HCT116 (cell line): ENCODE results near the gene ATL2. TPM values are rescaled to one million over a fixed set of nuclear protein-coding genes. Genes with fewer than 3 reads are reported as not detected.

Experiments used
- ATAC-seq: fragments of 200-7000 bp; cut with Tn5 transposase; 2 replicates; pipeline ENCODE4 v1.9.1; 2020; ENCODE audit warnings: mild to moderate bottlenecking, moderate library complexity
- BruUV-seq: library from RNA; stranded (reverse); fragments of 400-500 nt; replicated peaks from 2 replicates; lab custom pipeline; 2021; lab: Mats Ljungman, UMichigan
- CTCF ChIA-PET: fragments of 300-600 bp; sonication (Branson Sonifier 250); formaldehyde crosslinking; loops from one replicate; lab custom pipeline; 2021; ENCODE audit warnings: antibody characterized with exemption; lab: Charles Lee
- POLR2A ChIA-PET: fragments of 300-600, 350-600 bp; sonication (Branson Sonifier 250); formaldehyde crosslinking; loops from one replicate; lab custom pipeline; 2021; ENCODE audit warnings: antibody characterized with exemption; lab: Charles Lee
- RAD21 ChIA-PET, 2 experiments: fragments of 300-600 bp; sonication (Branson Sonifier 250); formaldehyde crosslinking; loops; one replicate each; lab custom pipeline; 2023; ENCODE audit warnings: low total read pairs in 2 of 2; ENCODE audit not compliant: uncharacterized antibody in 2 of 2, unreplicated experiment in 2 of 2, low non-redundant PET in 1 of 2; lab: Charles Lee
- DNase-seq: peaks from one replicate; pipeline ENCODE4 v3.0.0-alpha.2; 2010; ENCODE audit warnings: low read depth, low spot score
- H2AFZ ChIP-seq: fragments of 200-600 bp; shearing (Covaris generic), sonication (generic); 2 replicates; pipeline ENCODE4 v1.6.1; 2017; ENCODE audit warnings: low read depth, mixed run types, mixed read lengths, antibody characterized with exemption, low read length; ENCODE audit not compliant: poor library complexity, severe bottlenecking
- H3K27ac ChIP-seq: 2 replicates; pipeline ENCODE4 v1.5.1; 2012; ENCODE audit warnings: low read depth, low read length
- H3K27me3 ChIP-seq: fragments of 200-600 bp; sonication (generic); 2 replicates; pipeline ENCODE4 v1.6.1; 2016; ENCODE audit warnings: mixed run types, low read length, mixed read lengths; ENCODE audit not compliant: insufficient read depth
- H3K36me3 ChIP-seq, 2 experiments: fragments of 200-500 bp in 1 of 2; fragments of 200-600 bp in 1 of 2; sonication (Bioruptor generic) in 1 of 2; sonication (generic) in 1 of 2; 2 replicates each; pipeline versions ENCODE4 v1.5.1 to v1.6.1; 2014 to 2016; ENCODE audit warnings: low read length in 2 of 2, inconsistent platforms in 1 of 2, mixed read lengths in 1 of 2, mixed run types in 1 of 2; ENCODE audit not compliant: insufficient read depth in 2 of 2, control insufficient read depth in 1 of 2
- H3K4me1 ChIP-seq, 2 experiments: fragments of 200-600 bp in 1 of 2; sonication (generic) in 1 of 2; 2 replicates each; pipeline versions ENCODE4 v1.5.1 to v1.6.1; 2012 to 2017; ENCODE audit warnings: low read length in 2 of 2, inconsistent platforms in 1 of 2, mild to moderate bottlenecking in 1 of 2, mixed read lengths in 1 of 2, mixed run types in 1 of 2, moderate library complexity in 1 of 2; ENCODE audit not compliant: insufficient read depth in 2 of 2, control insufficient read depth in 1 of 2
- H3K4me2 ChIP-seq: fragments of 200-600 bp; sonication (generic); 2 replicates; pipeline ENCODE4 v1.6.1; 2017; ENCODE audit warnings: mixed run types, low read length, mixed read lengths
- H3K4me3 ChIP-seq, 2 experiments: fragments of 200-600 bp in 1 of 2; sonication (generic) in 1 of 2; replicated peaks in 1 of 2; 2 replicates each; pipeline ENCODE4 v1.5.1; 2011 to 2016; ENCODE audit warnings: low read length in 2 of 2, control low read depth in 1 of 2, low read depth in 1 of 2, mild to moderate bottlenecking in 1 of 2, mixed read lengths in 1 of 2, mixed run types in 1 of 2
- H3K79me2 ChIP-seq: fragments of 200-600 bp; sonication (generic); 2 replicates; pipeline ENCODE4 v1.6.1; 2017; ENCODE audit warnings: mild to moderate bottlenecking, mixed run types, low read length, moderate library complexity, mixed read lengths; ENCODE audit not compliant: insufficient read depth
- H3K9ac ChIP-seq: fragments of 200-600 bp; sonication (generic); 2 replicates; pipeline ENCODE4 v1.6.1; 2016; ENCODE audit warnings: low read length, mixed read lengths
- H3K9me2 ChIP-seq: fragments of 200-600 bp; sonication (generic), shearing (Covaris generic); 2 replicates; pipeline ENCODE4 v1.6.1; 2017; ENCODE audit warnings: mixed run types, mild to moderate bottlenecking, moderate library complexity; ENCODE audit not compliant: insufficient read depth
- H3K9me3 ChIP-seq, 2 experiments: fragments of 200-500 bp in 1 of 2; fragments of 200-600 bp in 1 of 2; sonication (Bioruptor generic) in 1 of 2; sonication (generic) in 1 of 2; 2 replicates each; pipeline ENCODE4 v1.6.1; 2014 to 2017; ENCODE audit warnings: low read length in 2 of 2, mixed read lengths in 2 of 2, inconsistent platforms in 1 of 2, low read depth in 1 of 2, mild to moderate bottlenecking in 1 of 2, mixed run types in 1 of 2, moderate library complexity in 1 of 2; ENCODE audit not compliant: control insufficient read depth in 1 of 2, insufficient read depth in 1 of 2
- H4K20me1 ChIP-seq: fragments of 200-600 bp; sonication (generic), shearing (Covaris generic); 2 replicates; pipeline ENCODE4 v1.6.1; 2017; ENCODE audit warnings: mixed run types, mild to moderate bottlenecking, moderate library complexity; ENCODE audit not compliant: insufficient read depth
- CBX3 ChIP-seq: IDR thresholded peaks from 2 replicates; pipeline ENCODE4 v1.6.1; 2012; ENCODE audit warnings: low read depth
- CEBPB ChIP-seq: IDR thresholded peaks from 2 replicates; pipeline ENCODE4 v1.6.1; 2012; ENCODE audit warnings: low read depth
- EGR1 ChIP-seq: IDR thresholded peaks from 2 replicates; pipeline ENCODE4 v1.6.1; 2012; ENCODE audit warnings: low read depth
- ELF1 ChIP-seq: IDR thresholded peaks from 2 replicates; pipeline ENCODE4 v1.6.1; 2012; ENCODE audit warnings: low read depth, borderline replicate concordance
- EZH2 ChIP-seq: fragments of 200-600 bp; sonication (generic); IDR thresholded peaks from 2 replicates; pipeline ENCODE4 v1.6.1; 2017; ENCODE audit warnings: antibody characterized with exemption, mixed run types
- FOSL1 ChIP-seq: IDR thresholded peaks from 2 replicates; pipeline ENCODE4 v1.6.1; 2012; ENCODE audit warnings: low read depth
- JUND ChIP-seq: IDR thresholded peaks from 2 replicates; pipeline ENCODE4 v1.6.1; 2012
- POLR2AphosphoS5 ChIP-seq: IDR thresholded peaks from 2 replicates; pipeline ENCODE4 v1.6.1; 2011; ENCODE audit warnings: mild to moderate bottlenecking, low read depth, low read length, moderate library complexity
- RAD21 ChIP-seq: IDR thresholded peaks from 2 replicates; pipeline ENCODE4 v1.6.1; 2012; ENCODE audit warnings: low read depth, mild to moderate bottlenecking
- SIN3A ChIP-seq: IDR thresholded peaks from 2 replicates; pipeline ENCODE4 v1.6.1; 2012; ENCODE audit warnings: low read depth
- SRF ChIP-seq: IDR thresholded peaks from 2 replicates; pipeline ENCODE4 v1.6.1; 2012; ENCODE audit warnings: low read depth
- TCF7L2 ChIP-seq: IDR thresholded peaks from 2 replicates; pipeline ENCODE4 v1.7.0; 2011; ENCODE audit warnings: borderline replicate concordance, inconsistent platforms; ENCODE audit not compliant: insufficient read depth, insufficient read length; ENCODE audit errors: extremely low read depth
- YY1 ChIP-seq: IDR thresholded peaks from 2 replicates; pipeline ENCODE4 v1.6.1; 2011; ENCODE audit warnings: low read length, low read depth, moderate library complexity, mild to moderate bottlenecking; ENCODE audit not compliant: insufficient replicate concordance; ENCODE audit errors: extremely low read depth
- ZFX ChIP-seq: fragments of 450-650 bp; IDR thresholded peaks from 2 replicates; pipeline ENCODE4 v1.6.1; 2017
- ZNF274 ChIP-seq: fragments of 200-500 bp; sonication (Bioruptor generic); IDR thresholded peaks from 2 replicates; pipeline ENCODE4 v1.6.1; 2014; ENCODE audit warnings: mild to moderate bottlenecking, low read depth, low read length, inconsistent platforms
- intact Hi-C: fragments of 100-400 bp; cut with micrococcal nuclease; formaldehyde crosslinking; loops from 2 replicates; pipeline ENCODE4 v1.10.0; 2022
- total RNA-seq: library from RNA; stranded (reverse); gene quantifications from one replicate; pipeline ENCODE4 v1.2.1, GENCODE V29; 2021; ENCODE audit not compliant: unreplicated experiment
- TF ChIP-seq, protein P1 (sequence below): IDR thresholded peaks from 2 replicates; pipeline ENCODE4 v1.6.1; 2011; ENCODE audit warnings: mild to moderate bottlenecking, low read length, moderate library complexity; ENCODE audit not compliant: insufficient replicate concordance; ENCODE audit errors: extremely low read depth
- TF ChIP-seq, protein P2 (sequence below), 3 experiments: fragments of 200-600 bp in 1 of 3; sonication (generic) in 1 of 3; IDR thresholded peaks in 2 of 3; conservative IDR thresholded peaks in 1 of 3; 2 replicates each; pipeline ENCODE4 v1.5.1; 2012 to 2017; ENCODE audit warnings: low read depth in 2 of 3, low read length in 2 of 3, antibody characterized with exemption in 1 of 3, borderline replicate concordance in 1 of 3, control low read depth in 1 of 3, mild to moderate bottlenecking in 1 of 3, mixed read lengths in 1 of 3, mixed run types in 1 of 3, moderate library complexity in 1 of 3; ENCODE audit not compliant: insufficient read depth in 1 of 3
- TF ChIP-seq, protein P3 (sequence below): IDR thresholded peaks from 2 replicates; pipeline ENCODE4 v1.6.1; 2012; ENCODE audit warnings: low read depth
- TF ChIP-seq, protein P4 (sequence below): IDR thresholded peaks from 2 replicates; pipeline ENCODE4 v1.6.1; 2012

Gene ATL2
- total RNA-seq, 1 experiment from 2014 or later: 80.7 TPM

DNA sequence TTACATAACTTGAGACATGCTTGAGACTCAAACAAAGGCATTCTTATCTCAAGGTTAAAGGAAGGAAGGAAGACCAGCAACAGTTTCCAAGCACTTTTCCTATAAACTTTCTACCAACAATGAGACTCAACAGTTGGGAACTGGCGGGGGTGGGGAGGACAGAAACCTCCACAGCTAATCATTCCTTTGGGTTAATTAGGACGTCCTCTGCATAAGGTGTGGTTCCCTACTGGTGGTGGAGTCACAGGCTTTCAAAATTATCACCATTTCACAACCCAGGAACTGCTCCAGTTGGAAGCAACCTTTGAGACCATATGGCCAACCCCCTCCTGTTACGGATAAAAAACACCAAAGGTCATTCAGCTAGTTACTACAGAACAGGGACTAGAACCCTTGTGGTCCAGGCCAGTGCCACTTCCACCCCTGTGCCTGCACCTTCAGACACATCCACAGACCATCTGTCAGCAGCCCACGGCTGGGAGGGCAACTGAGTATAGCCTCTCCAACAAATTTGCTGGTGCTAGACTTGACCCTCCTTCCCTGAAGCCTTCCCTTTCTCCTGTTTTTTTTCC lies 30.1 kb upstream of the ATL2 start:
- Histone ChIP-seq H3K79me2 (no peaks in the 10 kb centered on the region), H3K9ac (no peak overlapping the region), H3K4me3 (no peak overlapping the region), H3K4me2 (no peak overlapping the region), H2AFZ (no peak overlapping the region), H3K4me1 (no peaks in the 10 kb centered on the region), H4K20me1 (no peaks in the 10 kb centered on the region), H3K27ac (no peak overlapping the region), H3K27me3 (no peaks in the 10 kb centered on the region), H3K9me3 (peaks cover 0 to 3% of the 10 kb centered on the region in 2 experiments; a peak in 1 of 4 replicates), H3K36me3 (no peaks in the 10 kb centered on the region), H3K9me2 (no peaks in the 10 kb centered on the region)
- TF ChIP-seq JUND (no peak), ZFX (no peak), EZH2 (no peak), EGR1 (no peak), CBX3 (no peak), ELF1 (no peak), TCF7L2 (no peak), POLR2AphosphoS5 (no peak), ZNF274 (no peak), YY1 (no peak), CEBPB (no peak), SIN3A (no peak), FOSL1 (no peak), RAD21 (no peak), SRF (no peak)
- TF ChIP-seq, protein P1, sequence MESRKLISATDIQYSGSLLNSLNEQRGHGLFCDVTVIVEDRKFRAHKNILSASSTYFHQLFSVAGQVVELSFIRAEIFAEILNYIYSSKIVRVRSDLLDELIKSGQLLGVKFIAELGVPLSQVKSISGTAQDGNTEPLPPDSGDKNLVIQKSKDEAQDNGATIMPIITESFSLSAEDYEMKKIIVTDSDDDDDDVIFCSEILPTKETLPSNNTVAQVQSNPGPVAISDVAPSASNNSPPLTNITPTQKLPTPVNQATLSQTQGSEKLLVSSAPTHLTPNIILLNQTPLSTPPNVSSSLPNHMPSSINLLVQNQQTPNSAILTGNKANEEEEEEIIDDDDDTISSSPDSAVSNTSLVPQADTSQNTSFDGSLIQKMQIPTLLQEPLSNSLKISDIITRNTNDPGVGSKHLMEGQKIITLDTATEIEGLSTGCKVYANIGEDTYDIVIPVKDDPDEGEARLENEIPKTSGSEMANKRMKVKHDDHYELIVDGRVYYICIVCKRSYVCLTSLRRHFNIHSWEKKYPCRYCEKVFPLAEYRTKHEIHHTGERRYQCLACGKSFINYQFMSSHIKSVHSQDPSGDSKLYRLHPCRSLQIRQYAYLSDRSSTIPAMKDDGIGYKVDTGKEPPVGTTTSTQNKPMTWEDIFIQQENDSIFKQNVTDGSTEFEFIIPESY: no peak
- TF ChIP-seq, protein P2, sequence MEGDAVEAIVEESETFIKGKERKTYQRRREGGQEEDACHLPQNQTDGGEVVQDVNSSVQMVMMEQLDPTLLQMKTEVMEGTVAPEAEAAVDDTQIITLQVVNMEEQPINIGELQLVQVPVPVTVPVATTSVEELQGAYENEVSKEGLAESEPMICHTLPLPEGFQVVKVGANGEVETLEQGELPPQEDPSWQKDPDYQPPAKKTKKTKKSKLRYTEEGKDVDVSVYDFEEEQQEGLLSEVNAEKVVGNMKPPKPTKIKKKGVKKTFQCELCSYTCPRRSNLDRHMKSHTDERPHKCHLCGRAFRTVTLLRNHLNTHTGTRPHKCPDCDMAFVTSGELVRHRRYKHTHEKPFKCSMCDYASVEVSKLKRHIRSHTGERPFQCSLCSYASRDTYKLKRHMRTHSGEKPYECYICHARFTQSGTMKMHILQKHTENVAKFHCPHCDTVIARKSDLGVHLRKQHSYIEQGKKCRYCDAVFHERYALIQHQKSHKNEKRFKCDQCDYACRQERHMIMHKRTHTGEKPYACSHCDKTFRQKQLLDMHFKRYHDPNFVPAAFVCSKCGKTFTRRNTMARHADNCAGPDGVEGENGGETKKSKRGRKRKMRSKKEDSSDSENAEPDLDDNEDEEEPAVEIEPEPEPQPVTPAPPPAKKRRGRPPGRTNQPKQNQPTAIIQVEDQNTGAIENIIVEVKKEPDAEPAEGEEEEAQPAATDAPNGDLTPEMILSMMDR (IDR thresholded peaks at IDR 0.05 in 2 of 3, conservative IDR thresholded peaks at IDR 0.05 in 1 of 3; ENCODE audit: borderline replicate concordance in 1 of 3, insufficient read depth in 1 of 3, low read depth in 2 of 3, low read length in 2 of 3): no peak
- TF ChIP-seq, protein P3, sequence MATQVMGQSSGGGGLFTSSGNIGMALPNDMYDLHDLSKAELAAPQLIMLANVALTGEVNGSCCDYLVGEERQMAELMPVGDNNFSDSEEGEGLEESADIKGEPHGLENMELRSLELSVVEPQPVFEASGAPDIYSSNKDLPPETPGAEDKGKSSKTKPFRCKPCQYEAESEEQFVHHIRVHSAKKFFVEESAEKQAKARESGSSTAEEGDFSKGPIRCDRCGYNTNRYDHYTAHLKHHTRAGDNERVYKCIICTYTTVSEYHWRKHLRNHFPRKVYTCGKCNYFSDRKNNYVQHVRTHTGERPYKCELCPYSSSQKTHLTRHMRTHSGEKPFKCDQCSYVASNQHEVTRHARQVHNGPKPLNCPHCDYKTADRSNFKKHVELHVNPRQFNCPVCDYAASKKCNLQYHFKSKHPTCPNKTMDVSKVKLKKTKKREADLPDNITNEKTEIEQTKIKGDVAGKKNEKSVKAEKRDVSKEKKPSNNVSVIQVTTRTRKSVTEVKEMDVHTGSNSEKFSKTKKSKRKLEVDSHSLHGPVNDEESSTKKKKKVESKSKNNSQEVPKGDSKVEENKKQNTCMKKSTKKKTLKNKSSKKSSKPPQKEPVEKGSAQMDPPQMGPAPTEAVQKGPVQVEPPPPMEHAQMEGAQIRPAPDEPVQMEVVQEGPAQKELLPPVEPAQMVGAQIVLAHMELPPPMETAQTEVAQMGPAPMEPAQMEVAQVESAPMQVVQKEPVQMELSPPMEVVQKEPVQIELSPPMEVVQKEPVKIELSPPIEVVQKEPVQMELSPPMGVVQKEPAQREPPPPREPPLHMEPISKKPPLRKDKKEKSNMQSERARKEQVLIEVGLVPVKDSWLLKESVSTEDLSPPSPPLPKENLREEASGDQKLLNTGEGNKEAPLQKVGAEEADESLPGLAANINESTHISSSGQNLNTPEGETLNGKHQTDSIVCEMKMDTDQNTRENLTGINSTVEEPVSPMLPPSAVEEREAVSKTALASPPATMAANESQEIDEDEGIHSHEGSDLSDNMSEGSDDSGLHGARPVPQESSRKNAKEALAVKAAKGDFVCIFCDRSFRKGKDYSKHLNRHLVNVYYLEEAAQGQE: no peak
- TF ChIP-seq, protein P4, sequence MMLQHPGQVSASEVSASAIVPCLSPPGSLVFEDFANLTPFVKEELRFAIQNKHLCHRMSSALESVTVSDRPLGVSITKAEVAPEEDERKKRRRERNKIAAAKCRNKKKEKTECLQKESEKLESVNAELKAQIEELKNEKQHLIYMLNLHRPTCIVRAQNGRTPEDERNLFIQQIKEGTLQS: no peak
- intact Hi-C loops: no loop called here
- DNase-seq (no peak), ATAC-seq (no peak)
- ChIA-PET CTCF (no interaction called here), RAD21 (no interaction called here), POLR2A (no interaction called here)
- no TSS peak for BruUV-seq
